NCI-H226 (cell line): ENCODE results near the gene RASGRF2.
"Not testable (repeated sequence)": the region's sequence is repeated elsewhere in the genome, so short reads cannot be mapped to it uniquely, and the experiment has no call there.

ENCODE experiments used
- DNase-seq: peaks from one replicate; pipeline ENCODE4 v3.0.0-alpha.2; 2015

Gene RASGRF2

DNA sequence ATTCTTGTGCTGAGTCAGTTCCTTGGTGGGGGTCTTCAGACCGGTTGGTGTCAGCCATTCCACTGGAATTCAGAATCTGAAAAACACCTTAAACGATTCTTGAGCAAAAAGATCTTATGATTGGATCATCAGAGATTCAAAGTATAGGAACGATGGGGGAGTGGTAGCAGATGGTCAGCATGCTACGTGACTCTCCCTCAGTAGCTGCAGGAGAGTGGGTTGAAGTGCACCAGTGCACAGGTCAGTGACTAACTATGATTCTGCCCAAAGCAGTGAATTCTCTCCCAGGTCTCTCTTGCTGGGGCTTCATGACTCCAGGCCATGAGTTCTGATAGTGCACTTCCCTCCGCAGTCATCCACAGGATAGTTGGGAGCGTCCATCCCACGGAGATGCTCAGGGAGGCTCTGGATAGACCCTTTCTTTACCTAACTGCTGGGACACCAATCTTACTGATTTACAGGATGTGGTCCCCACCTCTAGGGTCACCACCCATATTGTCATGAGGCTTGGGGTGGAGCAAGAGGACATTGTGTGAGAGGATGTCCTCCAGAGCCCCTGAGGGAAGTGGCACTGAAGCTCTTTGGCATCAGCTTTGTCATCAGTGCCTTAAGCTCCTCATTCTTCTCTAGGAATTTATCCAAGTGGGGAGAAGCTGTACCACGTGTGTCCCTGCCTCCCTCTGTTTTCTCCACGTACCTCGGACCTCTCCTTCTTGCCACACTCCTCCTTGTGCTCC is 62.0 kb downstream of the RASGRF2 start:
- no peak for DNase-seq

DNA sequence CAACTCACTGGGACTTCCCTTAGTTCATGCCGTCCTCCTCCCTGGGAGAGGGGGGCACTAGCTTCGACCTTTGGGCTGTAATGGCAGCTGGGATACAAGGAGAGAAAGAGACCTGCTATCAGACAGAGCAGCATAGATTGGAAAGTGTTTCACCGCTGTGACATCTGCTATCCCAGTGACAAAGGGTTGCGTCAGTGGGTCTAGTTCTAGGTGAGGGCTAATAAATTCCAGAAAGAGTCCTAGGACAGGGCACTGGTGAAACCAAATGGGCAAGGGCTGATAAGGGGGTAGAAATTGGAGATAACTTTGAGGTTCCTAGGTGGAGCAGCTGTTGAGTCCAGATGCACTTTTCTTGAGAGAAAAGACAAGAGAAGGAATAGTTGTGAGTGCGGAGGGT is 62.5 kb downstream of the RASGRF2 start:
- no peak for DNase-seq

DNA sequence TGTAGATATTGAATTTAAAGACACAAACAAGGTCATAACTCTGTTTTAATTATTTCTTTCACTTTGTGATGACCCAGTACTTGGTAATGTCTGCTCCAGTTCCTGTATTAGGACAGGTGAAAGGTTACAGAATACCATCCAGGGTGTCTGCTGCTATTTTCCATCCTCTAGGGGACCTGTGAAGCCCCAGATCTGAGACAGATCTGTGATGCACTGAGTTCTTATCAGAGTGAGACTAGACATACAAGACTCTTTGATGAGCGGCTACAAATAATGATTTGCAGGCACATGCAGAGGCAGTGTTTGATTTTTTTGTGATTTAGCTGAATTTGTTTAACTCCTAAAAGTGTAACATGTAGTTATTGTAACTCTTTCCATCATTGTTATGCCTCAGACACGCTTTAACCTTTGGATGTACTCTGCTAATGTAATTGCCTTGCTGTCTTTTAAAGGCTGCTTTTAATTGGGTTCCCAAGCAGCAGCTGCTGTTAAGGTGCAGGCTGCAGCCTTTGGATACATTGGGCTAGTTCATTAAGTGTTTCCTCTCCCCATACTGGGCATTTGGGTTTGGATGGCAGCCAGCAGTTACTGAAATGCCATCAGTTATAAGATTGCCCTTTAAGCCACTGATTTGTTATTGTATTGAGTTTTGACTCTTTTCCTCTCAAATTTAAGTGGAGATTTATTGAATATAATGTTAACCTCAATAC is 63.3 kb downstream of the RASGRF2 start:
- no peak for DNase-seq

DNA sequence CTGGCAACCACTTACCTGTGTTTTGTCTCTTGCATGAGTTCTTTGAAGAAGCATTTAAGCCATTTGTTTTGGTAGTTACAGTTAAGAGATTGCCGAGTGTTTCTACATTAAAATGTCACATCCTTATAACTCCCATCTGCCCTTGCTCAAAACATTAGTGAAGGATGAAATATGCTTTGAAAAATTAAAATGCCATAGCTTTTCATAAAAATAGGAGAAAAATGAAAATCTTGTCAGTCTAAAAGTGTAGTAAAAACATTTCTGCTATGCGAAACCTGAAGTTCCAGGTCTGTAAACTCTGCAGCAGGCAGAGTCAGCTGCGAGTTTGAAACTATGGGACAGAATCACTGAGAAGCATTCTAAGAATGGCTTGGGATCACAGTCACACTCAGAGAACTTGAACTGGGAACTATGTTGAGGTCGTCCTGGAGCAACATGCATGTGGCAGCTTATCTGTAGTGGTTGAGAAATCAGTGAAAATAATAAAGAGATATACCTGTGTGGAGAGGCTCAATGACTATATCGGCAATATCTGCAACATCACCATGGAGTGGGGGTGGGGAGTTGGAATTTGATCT is 67.4 kb downstream of the RASGRF2 start:
- DNase-seq: no peak

DNA sequence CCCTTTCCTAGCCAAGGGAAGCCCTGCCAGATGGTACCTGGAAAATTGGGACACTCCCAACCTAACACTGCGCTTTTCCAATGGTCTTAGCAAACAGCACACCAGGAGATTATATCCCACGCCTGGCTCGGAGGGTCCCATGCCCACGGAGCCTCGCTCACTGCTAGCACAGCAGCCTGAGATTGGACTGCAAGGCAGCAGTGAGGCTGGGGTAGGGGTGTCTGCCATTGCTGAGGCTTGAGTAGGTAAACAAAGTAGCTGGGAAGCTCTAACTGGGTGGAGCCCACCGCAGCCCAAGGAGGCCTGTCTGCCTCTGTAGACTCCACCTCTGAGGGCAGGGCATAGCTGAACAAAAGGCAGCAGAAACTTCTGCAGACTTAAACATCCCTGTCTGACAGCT is 68.7 kb downstream of the RASGRF2 start:
- not testable (repeated sequence) for DNase-seq

DNA sequence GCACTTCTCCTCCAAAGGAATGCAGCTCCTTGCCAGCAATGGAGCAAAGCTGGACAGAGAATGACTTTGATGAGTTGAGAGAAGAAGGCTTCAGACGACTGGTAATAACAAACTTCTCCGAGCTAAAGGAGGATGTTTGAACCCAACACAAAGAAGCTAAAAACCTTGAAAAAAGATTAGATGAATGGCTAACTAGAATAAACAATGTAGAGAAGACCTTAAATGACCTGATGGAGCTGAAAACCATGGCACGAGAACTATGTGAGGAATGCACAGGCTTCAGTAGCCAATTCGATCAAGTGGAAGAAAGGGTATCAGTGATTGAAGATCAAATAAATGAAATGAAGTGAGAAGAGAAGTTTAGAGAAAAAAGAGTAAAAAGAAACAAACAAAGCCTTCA is 69.6 kb downstream of the RASGRF2 start:
- not testable (repeated sequence) for DNase-seq

DNA sequence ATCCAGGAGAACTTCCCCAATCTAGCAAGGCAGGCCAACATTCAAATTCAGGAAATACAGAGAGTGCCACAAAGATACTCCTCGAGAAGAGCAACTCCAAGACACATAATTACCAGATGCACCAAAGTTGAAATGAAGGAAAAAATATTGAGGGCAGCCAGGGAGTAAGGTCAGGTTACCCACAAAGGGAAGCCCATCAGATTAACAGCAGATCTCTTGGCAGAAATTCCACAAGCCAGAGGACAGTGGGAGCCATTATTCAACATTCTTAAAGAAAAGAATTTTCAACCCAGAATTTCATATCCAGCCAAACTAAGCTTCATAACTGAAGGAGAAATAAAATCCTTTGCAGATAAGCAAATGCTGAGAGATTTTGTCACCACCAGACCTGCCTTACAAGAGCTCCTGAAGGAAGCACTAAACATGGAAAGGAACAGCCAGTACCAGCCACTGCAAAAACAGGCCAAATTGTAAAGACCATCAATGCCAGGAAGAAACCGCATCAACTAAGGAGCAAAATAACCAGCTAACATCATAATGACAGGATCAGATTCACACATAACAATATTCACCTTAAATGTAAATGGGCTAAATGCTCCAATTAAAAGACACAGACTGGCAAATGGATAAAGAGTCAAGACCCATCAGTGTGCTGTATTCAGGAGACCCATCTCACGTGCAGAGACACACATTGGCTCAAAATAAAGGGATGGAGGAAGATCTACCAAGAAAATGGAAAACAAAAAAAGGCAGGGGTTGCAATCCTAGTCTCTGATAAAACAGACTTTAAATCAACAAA is 70.3 kb downstream of the RASGRF2 start:
- DNase-seq: not testable (repeated sequence)

DNA sequence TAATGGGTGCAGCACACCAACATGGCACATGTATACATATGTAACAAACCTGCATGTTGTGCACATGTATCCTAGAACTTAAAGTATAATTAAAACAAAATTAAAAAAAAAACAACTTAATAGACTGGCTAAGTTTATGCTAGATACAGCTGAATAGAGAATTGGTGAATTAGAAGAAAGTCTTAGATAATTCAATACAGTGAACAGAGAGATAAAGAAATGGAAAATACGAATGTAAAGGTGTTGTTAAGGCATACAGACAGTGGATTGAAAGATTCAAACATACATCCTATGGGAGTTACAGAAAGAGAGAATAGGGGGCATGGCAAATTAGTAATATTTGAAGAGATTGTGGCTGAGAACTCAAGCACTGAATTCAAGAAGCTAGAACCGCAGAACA is 75.4 kb downstream of the RASGRF2 start:
- no peak for DNase-seq

DNA sequence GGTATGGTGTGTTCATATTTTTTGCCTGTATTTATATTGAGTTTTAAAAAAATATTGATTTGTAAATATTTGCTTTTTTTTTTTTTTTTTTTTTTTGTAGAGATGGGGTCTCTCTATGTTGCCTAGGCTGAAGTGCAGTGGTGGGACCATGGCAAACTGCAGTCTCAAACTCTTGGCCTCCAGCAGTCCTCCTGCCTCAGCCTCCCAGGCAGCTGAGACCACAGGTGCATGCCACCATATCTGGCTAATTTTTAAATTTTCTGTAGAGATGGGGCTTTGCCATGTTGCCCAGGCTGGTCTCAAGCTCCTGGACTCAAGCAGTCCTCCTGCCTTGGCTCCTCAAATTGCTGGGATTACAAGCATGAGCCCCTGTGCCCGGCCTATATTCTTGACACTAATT is 78.3 kb downstream of the RASGRF2 start:
- DNase-seq: no peak

DNA sequence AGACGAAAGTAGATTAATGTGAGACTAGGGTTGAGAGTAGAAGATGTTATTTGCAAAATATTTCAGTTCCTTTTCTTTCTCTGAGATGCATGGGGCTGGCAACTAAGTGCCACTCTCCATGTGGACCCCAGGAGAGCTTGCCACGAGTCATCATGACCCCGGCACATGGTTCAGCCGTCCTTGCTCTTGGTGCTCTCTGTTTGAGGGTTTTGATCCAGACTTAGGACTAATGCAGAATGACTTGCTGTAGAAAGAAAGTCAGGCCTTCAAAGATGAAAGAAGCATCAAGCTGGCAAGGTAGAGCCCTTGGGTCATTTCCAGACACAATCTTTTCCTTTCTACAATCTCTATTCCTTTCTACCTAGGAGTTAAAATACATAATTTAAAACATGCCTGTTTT is 84.7 kb downstream of the RASGRF2 start:
- DNase-seq: no peak

DNA sequence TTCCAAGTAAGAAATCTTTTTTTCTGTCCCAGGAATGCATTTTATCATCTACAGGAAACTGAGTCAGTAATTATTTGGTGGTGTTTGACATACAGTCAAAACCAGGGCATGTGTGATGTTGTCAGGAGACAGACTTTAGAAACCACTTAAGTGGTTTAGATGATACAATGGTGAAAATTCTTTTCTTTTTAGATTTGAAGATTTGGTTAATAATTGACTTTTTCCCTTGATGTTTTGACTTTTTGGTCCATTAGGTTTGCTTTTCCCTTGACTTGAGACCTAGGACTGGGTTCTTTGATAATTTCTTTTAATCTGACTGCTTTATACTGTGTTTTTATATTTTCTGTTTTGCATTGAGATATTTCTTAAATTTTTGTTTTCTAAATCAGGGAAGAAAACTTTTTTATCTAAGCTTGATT is 85.2 kb downstream of the RASGRF2 start:
- DNase-seq: peak; percentile 27

DNA sequence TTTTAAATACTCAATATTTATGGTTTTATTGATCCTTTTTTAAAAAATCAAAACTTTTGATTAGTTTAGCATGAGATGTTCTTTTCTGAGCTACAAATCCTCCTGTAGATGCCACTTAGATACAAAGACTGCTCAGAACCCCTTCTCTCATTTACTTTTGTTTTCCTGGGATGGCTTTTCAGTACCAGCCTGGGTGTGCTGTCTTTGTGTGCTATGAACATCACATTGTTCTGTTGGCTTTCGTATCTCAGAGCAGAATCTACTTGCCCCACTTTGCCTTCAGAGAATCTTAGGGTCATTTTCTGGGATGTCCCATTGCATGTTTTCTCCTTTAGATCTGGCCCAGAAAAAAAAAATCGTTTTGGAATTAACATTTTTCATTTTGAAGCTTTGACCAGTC is 85.9 kb downstream of the RASGRF2 start:
- no peak for DNase-seq

DNA sequence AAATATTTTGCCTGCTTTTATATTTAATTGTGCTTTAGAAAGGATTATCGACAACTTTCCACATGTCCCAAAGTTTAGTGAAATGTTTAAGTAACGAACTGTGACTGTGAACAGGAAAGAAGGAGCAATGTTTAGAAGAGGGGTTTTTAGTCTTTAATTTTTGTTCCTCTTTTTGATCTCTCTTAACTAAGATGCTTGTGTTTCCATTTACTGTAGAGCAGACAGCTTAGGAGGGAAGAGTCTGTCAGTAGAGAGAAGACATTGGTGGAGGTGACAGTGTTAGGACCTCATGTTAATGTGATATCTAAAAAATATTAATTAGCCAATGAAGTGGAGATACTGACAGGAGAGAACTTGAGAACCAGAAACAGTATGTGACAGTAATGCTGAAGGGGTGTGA is 92.2 kb downstream of the RASGRF2 start:
- DNase-seq: no peak

DNA sequence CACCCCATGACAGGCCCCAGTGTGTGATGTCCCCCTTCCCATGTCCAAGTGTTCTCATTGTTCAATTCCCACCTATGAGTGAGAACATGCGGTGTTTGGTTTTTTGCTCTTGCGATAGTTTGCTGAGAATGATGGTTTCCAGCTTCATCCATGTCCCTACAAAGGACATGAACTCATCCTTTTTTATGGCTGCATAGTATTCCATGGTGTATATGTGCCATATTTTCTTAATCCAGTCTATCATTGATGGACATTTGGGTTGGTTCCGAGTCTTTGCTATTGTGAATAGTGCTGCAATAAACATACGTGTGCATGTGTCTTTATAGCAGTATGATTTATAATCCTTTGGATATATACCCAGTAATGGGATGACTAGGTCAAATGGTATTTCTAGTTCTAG is 93.1 kb downstream of the RASGRF2 start:
- not testable (repeated sequence) for DNase-seq

DNA sequence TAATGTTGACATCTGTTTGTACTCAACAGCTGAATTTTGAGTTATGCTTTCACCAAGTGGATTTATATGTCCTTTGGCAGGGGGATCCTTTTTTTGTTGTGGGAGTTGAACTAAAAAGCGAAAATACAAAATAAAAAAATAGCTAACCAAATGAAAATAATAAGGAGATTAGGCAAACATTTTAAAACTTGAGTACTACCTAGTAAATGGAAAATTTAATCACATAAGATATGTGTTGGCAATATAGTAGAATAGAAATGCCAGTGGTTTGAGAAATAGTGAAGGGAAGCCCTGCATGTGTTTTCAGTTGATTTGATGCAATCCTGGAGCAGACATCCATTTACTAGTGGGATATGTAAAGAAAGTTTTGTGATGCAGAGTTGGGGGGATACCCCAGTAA is 98.0 kb downstream of the RASGRF2 start:
- no peak for DNase-seq

DNA sequence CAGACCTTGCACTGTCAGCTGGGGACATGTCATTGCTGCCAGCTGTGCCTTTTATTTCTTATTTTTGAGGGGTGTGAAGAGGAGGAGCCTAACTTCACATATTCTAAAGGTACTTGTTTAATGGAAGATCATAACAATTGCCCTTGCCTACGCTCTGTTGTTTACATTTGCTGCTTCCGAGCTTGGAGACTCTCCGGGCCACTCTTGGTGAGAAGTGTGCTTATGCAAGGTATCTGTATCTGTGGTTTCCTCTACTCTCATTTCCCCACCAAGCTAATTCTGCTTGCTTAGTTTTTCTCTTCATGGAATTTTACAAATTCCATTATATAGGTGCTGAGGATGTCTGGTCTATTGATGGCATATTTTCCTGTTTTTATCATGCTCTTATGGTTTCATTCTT is 105.3 kb downstream of the RASGRF2 start:
- DNase-seq: no peak

DNA sequence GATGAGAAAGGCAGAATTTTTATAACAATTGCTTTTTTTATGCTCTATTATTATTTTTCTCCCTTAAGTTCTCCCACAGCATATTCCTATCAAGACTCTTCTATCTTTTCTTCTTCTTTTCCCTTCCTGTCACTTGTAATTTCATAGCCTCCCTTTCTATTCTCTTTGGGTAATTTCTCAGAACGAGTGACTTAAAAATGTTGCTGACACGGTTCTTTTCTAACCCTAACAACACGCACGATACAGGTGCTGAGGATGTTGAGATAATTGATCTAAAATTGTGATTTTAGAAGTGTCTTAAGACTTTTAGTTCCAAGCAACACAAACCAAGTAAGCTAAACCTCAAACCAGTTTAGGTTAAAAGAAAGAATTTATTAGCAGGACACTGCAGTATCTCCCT is 105.9 kb downstream of the RASGRF2 start:
- DNase-seq: no peak

DNA sequence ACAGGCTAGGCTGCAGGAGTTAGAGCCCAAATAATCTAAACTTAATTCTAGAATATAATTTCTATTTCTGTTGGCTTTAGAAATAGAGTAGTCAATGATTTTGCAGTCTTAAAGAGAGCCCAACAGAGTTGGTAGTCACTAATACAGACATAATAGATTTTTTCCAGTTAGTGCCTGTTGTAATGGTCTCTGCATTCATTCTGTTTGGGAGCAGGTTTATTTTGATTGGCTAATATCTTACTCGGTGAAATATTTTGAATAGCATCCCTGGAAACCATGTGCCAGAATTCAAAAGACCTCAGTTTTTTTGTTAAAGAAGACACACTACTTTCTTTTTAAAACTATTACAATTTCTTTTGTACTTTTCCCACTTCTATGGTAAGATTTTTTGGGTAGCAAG is 107.2 kb downstream of the RASGRF2 start:
- DNase-seq: no peak

DNA sequence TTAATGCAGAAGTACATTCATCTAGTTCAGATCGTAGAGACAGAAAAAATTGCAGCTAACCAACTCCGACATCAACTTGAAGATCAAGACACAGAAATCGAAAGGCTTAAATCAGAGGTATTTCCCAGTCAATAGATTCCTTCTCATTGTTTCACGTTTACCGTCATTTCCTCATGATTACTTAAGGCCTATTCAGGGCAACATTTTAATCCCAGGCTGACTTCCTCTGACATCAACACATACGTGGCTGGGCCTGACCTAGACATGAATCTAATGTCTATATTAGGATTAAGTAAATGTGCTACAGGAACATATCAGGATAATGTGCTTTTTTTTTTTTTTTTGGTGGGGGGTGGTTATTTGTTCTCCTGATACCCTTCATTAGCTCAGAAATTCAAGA is 107.9 kb downstream of the RASGRF2 start:
- no peak for DNase-seq

DNA sequence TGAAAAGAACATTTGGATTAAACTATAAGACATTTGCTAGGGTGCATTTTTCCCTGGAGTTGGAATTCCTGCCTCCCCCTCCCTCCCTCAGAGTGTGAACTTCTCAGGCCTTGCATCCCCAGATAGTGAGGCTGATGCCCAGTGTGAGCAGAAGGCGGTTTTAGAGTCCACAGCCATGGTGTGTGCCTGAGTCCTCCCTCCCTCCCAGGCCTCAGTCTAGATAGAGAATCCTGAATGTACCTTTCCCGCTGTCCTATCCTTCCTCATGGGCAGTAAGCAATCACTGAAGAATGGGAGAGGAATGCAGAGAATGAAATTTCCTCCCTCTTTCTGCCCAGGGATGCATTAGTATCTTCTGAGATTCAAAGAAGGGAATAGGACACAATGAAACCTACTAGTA is 108.5 kb downstream of the RASGRF2 start:
- no peak for DNase-seq

DNA sequence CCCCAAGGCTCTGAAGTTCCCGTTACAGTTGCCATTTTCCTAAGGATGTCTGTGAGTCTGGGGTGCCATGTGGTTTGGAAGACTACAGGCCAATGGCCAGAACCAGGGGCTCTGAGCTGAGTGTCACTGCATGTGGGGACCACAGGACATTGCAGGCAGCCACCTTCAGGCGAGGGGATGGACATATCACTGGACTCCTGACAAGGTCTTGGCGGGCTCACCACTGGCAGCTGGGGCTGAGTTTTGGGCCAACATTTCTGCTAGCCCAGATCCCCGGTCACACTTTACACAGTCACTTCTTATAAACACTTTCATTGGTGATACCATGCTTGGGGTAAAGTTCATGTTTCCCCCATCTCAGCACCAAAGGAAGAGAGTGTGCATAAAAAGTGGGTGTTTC is 109.8 kb downstream of the RASGRF2 start:
- DNase-seq: no peak

DNA sequence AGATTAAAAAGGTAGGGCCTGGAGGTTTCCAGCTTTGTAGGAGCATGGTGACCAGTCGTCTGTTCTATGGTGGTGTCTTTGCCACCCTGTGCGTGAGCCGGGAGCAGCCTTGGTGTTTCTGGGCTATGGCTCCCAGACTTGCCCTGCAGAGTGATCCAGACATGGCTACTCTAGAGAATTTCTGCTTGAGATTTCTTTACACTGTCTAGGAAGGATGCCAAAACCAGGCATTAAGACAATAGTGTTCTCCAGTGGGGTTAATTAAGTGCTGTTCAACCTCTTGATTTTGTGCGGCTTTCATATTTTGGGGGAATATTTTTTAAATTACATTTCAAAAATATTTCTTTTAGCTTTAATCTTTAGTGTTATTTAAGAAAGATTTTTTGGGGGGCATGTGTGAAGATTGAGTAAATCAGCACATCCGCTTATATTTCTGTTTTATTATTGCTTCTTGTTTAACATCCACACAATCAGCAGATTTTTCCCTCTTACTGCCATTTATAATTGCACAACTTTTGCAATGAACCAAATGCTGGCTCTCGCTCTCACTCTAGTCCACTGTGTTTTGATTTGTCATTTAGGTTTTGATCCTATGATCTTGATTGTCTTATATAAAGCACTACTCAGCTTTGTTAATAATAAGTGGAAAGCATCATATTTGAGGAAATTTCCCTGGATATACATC is 110.5 kb downstream of the RASGRF2 start:
- no peak for DNase-seq

DNA sequence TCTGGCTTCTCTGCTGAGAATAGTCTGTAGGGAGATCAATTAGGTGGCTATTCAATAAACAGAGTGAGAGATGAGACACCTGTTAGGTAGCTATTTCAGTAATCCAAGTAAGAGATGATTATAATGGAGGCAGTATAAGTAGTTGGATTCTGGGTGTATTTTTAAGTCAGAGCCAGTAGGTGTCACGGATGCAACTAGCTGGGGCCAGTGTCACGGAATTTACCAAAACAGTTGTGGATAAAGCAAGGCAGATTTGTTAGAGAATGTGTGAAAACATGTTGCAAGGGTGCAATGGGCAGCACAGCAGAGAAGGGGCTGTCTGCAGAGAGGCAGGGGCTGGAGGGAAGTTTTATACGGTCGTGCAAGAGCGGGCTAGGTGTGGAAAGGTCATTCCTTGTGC is 114.9 kb downstream of the RASGRF2 start:
- no peak for DNase-seq
